ENCODE results near the gene VEGFA. TPM values are rescaled to one million over a fixed set of nuclear protein-coding genes. Genes with fewer than 3 reads are reported as not detected.

VEGFA gene
- polyA plus RNA-seq, 1 donor from 2014 or later, result 7.3 TPM

- no peak overlapping the region for H3K27ac ChIP-seq (ENCODE audit: low read length)
- H3K27me3 ChIP-seq (ENCODE audit: insufficient read depth, low read depth, low read length), result no peaks in the 10 kb centered on the region
- no peak overlapping the region for H3K9ac ChIP-seq (ENCODE audit: low read length)
- H3K9me3 ChIP-seq (ENCODE audit: low read length), result no peaks in the 10 kb centered on the region
- TF ChIP-seq CTCF (IDR thresholded peaks at IDR 0.05; ENCODE audit: poor library complexity, severe bottlenecking), result no peak
- TF ChIP-seq TAF1 (IDR thresholded peaks at IDR 0.05; ENCODE audit: low read depth), result no peak
- TF ChIP-seq EP300 (conservative IDR thresholded peaks at IDR 0.05; ENCODE audit: poor library complexity, severe bottlenecking), result no peak
- TF ChIP-seq SMC3 (conservative IDR thresholded peaks at IDR 0.05; ENCODE audit: poor library complexity), result no peak
- no peak for TF ChIP-seq MXI1 (conservative IDR thresholded peaks at IDR 0.05; ENCODE audit: poor library complexity, severe bottlenecking)
- no peak for TF ChIP-seq EZH2 (IDR thresholded peaks at IDR 0.05; ENCODE audit: borderline replicate concordance, insufficient read depth, low read length, poor library complexity, severe bottlenecking)
- TF ChIP-seq POLR2AphosphoS5 (IDR thresholded peaks at IDR 0.05), result no peak
- TF ChIP-seq RAD21 (conservative IDR thresholded peaks at IDR 0.05), result no peak
- TF ChIP-seq REST (IDR thresholded peaks at IDR 0.05; ENCODE audit: borderline replicate concordance), result no peak
- H3K36me3 ChIP-seq (ENCODE audit: insufficient read depth, low read length), result no peaks in the 10 kb centered on the region
- H4K20me1 ChIP-seq (ENCODE audit: insufficient read depth), result no peaks in the 10 kb centered on the region
- H3K4me3 ChIP-seq (ENCODE audit: low read length), result no peak overlapping the region
- no peak overlapping the region for H3K4me2 ChIP-seq (ENCODE audit: low read length)
- H3K79me2 ChIP-seq (replicated peaks; ENCODE audit: insufficient read depth, low read length), result no peaks in the 10 kb centered on the region
- no peak overlapping the region for H2AFZ ChIP-seq (ENCODE audit: low read depth, low read length)
- H3K9me2 ChIP-seq (ENCODE audit: insufficient read depth, low read length), result no peaks in the 10 kb centered on the region
- no peaks in the 10 kb centered on the region for H3F3A ChIP-seq (ENCODE audit: insufficient read depth, low read length, poor library complexity, severe bottlenecking)
Measured at GRCh38 chr6:43811733-43812099, 41.7 kb downstream of the VEGFA start.

- Histone ChIP-seq H3K36me3 (ENCODE audit: insufficient read depth, low read length) (no peaks in the 10 kb centered on the region), H2AFZ (ENCODE audit: low read depth, low read length) (no peak overlapping the region), H3K4me2 (ENCODE audit: low read length) (no peak overlapping the region), H3K9me2 (ENCODE audit: insufficient read depth, low read length) (no peaks in the 10 kb centered on the region), H3K9me3 (ENCODE audit: low read length) (no peaks in the 10 kb centered on the region), H3F3A (ENCODE audit: insufficient read depth, low read length, poor library complexity, severe bottlenecking) (no peaks in the 10 kb centered on the region), H4K20me1 (ENCODE audit: insufficient read depth) (no peaks in the 10 kb centered on the region), H3K27ac (ENCODE audit: low read length) (no peak overlapping the region), H3K9ac (ENCODE audit: low read length) (no peak overlapping the region), H3K27me3 (ENCODE audit: insufficient read depth, low read depth, low read length) (no peaks in the 10 kb centered on the region), H3K79me2 (replicated peaks; ENCODE audit: insufficient read depth, low read length) (no peaks in the 10 kb centered on the region), H3K4me3 (ENCODE audit: low read length) (no peak overlapping the region)
- TF ChIP-seq CTCF (IDR thresholded peaks at IDR 0.05; ENCODE audit: poor library complexity, severe bottlenecking) (no peak), EZH2 (IDR thresholded peaks at IDR 0.05; ENCODE audit: borderline replicate concordance, insufficient read depth, low read length, poor library complexity, severe bottlenecking) (no peak), RAD21 (conservative IDR thresholded peaks at IDR 0.05) (no peak), TAF1 (IDR thresholded peaks at IDR 0.05; ENCODE audit: low read depth) (no peak), EP300 (conservative IDR thresholded peaks at IDR 0.05; ENCODE audit: poor library complexity, severe bottlenecking) (no peak), MXI1 (conservative IDR thresholded peaks at IDR 0.05; ENCODE audit: poor library complexity, severe bottlenecking) (no peak), POLR2AphosphoS5 (IDR thresholded peaks at IDR 0.05) (no peak), SMC3 (conservative IDR thresholded peaks at IDR 0.05; ENCODE audit: poor library complexity) (no peak), REST (IDR thresholded peaks at IDR 0.05; ENCODE audit: borderline replicate concordance) (no peak)
Measured at GRCh38 chr6:43812850-43813578, 43.0 kb downstream of the VEGFA start.

All from neural cell (in vitro differentiated cells).